NCI-H345 treated with DMSO at 0.1 percent for 48 hours (cell line): ENCODE data around the gene MINDY4.

Experiments
- DNase-seq: peaks from one replicate; lab custom pipeline; 2025; ENCODE audit not compliant: unreplicated experiment; lab: John Stamatoyannopoulos, UW

The MINDY4 gene

DNA sequence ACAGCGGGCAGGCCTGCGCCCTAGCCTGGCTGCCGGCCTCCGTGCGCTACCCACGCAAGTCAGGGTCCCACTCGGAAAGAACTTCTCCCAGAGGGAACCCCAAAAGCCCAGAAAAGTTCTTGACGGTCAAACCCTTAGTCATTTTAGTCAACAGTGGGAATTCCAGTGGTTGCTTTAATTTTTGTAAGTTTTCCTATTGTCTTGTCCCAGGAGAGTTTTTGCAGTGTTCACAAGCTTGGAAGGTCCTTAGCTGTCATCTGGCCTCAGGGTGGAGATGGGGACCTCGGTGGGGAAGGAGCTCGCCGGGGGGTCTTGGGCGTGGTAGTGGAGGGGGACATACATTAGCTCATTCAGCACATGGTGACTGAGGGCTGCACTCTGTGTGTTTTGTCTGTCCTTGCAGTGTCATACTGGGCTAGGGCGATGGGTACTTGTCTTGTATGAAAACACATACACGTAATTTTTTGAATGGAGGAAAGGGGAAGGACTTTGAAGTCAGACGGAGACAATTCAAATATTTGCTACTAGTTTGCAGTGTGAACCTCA lies 736 bp downstream of the MINDY4 start:
- DNase-seq = no peak

DNA sequence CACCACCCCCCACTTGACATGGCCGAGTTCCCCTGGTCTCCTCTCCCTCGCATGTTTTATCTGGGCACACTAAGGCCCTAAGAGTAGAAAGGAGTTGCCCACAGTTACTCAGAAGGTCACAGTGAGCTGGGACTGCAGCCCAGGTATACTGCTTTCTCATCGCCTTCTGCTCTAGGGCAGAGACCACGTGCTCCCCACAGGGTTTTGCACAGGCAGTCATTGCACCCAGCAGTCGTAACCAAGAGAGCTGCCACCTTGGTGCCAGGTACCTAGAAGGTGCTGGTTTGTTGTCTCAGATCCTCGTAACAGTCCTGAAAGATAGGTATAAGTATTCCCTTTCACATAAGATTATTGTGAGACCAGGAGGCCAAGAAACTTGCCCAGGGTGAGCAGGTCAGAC lies 1.8 kb downstream of the MINDY4 start:
- no peak for DNase-seq

DNA sequence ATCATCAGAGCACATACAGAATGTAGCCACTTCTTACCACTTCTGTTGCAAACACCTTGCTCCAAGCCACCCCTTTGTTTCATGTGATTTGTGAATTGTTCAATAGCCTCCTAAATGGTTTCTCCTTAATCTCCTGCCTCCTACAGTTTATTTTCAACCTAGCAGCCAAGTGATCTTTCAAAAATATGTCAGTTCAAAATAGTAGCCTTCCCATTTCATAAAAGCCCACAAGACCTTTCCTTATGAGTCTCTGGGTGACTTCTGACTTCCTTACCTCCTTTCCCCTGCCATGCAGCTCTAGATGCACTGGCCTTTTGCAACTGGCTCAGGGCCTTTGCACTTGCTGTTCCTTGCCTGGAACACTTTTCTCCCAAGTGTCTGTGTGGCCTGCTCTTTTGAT lies 4.8 kb downstream of the MINDY4 start:
- no peak for DNase-seq

DNA sequence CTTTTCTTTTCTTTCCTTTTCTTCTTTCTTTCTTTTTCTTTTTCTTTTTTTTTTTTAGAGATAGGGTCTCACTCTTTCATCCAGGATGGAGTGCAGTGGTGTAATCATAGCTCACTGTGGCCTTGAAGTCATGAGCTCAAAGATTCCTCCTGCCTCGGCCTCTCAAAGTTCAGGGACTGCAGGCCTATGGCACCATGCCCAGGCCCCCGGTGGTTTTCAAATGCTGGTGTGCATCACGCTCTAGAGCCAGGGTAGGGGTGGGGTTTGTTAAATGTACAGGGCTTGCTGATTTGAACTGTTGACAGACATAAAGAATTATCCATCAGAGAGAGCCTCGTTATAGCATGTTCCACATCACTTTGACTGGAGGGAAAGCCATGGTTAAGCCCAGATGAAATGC lies 5.8 kb downstream of the MINDY4 start:
- no peak for DNase-seq

DNA sequence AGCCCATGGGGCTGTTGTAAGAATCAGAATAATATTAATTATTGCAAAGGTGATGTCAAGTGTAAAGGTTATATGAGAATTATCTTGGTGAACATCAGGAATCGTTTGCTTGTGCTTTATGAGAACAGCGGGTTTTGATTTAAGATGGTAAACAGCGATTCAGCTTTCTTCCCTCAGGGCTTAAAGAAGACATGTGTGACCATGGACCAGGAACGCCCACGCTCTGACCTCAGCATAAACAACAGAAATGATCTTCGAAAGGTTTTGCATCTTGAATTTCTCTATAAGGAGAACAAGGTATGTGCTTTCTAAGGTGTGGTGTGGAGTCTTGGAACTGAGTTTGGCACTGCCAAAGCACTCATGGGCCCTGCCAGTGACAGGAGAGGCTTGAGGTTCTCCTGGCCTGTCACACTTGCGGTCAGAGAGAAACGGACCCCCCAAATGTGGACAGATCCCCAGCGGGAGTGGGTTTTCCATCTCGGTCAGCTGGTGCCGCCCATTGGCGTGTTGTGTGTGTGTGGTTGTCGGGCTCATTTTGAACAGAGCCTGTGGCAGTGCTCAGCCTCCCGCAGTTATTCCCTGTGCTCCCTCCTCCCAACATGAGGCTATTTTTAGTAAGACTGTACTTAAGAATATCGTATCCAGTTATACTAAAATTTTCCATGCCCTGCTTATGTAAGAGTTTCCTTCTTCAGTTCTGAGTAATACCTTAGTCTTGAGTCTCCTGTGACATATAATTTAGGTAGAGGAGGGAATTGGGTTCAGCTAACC lies 7.2 kb downstream of the MINDY4 start:
- DNase-seq = no peak

DNA sequence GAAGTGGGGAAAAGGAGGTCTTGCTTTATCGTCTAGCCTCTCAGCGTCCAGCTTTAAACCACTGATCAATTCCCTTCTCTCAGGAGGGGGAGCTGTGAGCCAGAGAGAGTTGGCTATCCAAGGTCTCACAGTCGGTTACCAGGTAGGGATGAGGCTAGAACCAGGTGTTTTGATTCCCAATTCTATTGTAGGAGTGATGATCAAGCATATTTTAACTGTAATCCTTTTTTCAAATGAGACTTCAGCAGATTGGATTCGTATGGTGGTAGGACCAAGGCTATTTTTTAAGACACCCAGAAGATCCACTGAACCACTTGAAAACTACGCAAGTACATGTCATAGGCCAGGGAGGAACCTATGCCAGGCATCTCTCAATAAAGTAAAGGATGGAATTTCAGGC lies 8.4 kb downstream of the MINDY4 start:
- DNase-seq = no peak

DNA sequence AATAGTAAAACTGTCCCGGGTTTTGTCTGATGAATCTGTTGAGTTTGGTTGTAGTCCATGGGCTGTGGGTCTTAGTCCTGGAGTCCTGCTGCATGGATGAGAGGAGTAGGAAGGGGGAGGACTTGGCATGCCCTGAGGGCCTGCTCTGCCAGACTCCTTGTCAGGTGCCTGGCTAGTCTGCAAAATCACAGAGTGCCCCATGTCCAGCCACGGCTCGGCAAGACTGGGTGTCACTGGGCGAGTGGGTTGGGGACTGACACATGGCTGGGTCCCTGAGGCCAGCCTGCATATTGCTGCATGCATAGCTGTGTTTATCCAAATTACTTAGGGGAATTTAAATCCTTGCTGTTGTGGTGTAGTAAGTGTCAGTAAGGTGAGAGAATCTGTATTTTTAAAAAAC lies 9.7 kb downstream of the MINDY4 start:
- no peak for DNase-seq

DNA sequence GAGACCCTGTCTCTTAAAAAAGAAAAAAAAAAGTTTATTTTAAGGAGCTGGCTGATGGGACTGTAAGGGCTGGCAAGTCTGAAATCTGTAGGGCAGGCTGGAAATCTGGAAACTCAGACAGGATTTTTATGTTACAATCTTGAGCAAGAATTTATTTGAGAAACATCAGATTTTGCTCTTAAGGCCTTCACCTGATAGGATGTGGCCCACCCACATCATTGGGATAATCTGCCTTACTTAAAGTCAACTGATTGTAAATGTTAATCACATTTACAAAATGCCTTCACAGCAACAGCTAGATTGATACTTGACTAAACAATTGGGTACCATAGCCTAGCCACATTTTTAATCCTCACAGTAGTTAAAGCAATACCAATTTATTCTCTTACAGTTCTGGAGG lies 11.5 kb downstream of the MINDY4 start:
- no peak for DNase-seq

DNA sequence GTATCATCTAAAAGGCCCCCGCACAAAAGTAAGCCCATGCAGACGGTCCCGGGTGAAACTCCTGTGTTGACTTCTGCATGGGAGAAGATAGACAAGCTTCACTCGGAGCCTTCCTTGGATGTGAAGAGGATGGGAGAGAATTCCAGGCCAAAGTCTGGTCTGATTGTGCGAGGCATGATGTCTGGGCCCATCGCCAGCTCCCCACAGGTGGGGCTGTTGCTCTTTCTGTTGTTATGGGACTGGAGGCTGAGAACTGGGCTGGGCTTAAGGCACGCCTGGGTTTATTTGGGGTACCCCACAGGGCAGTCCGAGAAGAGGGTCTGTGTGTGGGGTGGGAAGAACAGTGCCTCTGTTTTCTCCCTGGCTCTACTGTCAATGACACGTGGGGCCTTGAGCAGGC lies 14.6 kb downstream of the MINDY4 start:
- DNase-seq = no peak

DNA sequence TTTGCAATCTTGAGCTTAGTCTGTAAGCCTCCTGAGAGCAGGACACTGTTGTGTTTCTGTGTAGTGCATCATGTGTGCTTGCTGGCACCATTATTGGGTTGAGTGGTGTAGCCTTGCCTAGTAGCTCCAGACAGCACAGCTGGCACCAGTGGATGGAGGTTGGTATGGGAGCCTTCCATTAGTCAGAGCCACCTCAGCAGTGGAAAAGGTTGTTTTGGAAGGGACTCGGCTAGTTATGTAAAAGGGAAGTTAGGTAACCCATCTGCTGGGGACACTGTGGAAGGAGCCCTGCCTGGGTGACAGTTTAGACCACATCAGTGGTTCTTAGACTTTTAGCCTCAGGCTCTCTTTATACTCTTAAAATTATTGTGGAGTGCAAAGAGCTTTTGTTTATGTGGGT lies 16.3 kb downstream of the MINDY4 start:
- DNase-seq = no peak

DNA sequence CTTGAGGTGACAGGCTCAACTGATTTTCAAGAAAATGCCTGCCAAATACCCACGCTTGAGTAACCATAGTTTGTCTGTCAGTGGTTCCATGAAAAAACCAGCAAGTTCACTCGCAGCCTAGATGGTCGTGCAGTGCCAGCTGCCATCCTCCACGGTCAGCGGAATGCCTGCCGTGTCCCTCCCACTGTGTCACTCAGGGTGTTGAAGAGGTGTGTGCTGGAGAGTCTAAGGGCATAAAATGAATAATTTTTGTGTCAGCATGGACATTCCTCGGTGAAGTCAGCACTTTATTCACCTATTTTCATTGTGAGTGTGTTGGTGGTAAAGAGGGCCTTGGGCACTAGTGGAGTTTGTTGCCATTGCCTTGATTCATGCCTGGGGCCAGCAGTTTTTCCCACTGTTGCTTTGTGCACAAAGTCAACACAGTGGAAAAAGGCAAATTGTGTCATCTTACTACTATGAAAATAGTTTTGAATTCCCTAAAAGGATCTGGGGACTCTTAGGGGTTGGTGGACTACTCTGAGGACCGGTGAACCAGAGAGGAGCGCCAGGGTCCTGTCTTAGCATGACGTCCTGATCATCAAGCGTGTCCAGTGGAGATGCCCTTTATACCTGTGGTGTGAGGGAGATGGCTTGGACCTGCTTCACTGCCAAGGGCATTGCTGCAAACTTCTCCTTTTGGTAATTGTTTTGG lies 17.6 kb downstream of the MINDY4 start:
- DNase-seq = no peak

DNA sequence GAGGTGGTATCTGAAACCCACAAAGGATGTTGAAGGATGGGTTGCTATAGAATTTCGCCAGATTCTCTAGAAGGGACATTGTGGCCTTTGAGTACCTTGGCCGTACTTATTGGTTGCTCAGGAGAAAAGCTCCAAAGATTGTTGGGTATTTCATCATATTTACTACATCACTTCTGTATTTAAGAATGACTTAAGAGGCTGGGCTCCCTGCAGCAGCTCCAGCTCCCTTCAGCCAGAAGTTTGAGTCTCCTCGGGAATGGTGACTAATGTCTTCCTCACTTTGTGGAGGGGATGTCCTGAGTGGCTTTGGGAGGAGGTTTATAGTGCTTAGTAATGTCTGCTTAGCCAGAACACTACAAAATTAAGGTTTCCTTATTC lies 18.1 kb downstream of the MINDY4 start:
- no peak for DNase-seq

DNA sequence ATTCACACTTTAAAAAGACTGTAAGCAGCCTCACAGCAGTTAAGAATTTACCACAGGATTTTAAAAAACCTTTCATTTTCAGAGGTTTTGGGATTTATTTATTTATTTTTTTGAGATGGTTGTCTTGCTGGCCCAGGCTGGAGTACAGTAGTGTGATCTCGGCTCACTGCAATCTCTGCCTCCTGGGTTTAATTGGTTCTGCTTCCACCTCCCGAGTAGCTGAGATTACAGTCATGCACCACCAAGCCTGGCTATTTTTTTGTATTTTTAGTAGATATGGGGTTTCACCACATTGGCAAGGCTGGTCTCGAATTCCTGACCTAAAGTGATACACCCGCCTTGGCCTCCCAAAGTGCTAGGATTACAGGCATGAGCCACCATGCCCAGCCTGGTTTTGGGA lies 19.1 kb downstream of the MINDY4 start:
- no peak for DNase-seq

DNA sequence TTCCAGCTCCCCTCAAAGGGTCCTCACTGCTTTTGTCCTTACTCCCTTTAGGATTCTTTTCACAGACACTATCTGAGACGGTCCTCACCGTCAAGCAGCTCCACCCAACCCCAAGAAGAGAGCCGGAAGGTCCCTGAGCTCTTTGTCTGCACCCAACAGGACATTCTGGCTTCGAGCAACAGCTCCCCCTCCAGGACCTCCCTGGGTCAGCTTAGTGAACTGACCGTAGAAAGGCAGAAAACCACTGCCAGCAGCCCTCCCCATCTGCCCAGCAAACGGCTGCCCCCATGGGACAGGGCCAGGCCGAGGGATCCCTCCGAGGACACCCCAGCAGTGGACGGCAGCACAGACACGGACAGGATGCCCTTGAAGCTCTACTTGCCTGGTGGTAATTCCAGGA lies 19.9 kb downstream of the MINDY4 start:
- no peak for DNase-seq

DNA sequence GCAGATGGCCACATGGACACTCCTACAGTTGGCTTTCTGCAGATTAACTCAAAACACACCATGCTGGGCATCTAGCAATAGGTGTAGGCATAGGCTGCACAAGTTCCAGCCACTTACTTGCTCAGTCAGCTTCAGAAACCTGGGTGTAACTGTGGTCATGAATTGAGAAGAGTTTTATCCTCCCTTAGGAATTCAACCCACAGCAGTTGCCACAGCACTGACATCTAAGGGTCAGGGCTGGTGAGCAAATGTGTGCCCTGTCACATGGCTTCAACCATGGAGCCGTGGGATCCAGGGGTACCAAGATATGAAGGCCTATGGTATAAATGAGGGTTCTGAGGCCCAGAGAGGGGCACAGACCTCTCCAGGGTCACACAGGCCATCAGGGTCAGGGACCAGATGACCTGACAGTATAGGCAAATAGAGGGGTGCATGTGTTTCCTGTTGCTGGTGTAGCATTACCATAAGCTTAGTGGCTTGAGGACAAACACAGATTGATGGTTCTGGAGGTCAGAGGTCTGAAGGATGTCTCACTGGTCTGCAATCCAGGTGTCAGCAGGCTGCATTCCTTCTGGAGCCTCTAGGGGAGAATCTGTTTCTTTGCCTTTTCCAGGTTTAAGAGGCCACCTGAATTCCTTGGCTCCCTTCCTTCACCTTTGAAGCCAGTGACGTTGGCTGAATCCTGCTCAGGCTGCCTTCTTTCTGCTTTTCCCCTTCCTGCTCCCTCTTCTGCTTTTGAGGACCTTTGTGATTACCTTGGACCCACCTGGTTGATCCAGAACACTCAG lies 24.1 kb downstream of the MINDY4 start:
- DNase-seq = no peak

DNA sequence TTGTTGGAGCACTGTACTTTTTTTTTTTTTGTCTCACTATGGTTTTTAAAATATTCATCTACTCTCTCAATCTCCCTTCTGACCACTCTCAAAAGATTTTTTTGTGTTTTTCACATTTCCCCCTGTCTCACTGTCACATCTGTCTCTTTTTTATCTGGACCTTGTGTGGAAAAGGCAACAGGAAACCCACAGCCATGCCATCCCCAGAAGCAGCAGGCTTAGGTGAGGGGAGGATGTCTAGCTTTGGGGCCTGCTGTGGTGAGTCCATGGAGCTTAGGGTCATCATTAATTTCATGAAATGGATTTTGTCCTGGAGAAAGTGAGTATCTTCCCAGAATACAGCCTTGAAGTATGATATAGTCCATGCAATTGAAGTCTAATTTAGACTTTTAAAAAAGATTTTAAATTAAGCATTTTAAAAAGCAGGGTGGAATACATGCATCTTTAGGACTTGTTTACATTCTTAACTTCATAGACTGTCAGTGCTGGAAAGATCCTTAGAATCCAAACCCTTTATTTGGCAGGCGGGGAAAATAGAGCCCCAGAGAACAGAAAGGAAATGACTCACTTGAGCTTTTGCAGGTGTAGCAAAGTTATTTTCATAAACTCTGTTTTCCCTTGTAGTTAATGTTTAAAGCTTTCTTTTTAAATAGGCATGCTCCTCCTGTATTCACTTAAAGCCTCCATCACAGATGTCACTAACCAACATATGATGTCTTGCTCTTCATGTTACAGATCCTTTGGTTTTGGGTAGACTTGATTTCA lies 25.1 kb downstream of the MINDY4 start:
- DNase-seq = no peak

DNA sequence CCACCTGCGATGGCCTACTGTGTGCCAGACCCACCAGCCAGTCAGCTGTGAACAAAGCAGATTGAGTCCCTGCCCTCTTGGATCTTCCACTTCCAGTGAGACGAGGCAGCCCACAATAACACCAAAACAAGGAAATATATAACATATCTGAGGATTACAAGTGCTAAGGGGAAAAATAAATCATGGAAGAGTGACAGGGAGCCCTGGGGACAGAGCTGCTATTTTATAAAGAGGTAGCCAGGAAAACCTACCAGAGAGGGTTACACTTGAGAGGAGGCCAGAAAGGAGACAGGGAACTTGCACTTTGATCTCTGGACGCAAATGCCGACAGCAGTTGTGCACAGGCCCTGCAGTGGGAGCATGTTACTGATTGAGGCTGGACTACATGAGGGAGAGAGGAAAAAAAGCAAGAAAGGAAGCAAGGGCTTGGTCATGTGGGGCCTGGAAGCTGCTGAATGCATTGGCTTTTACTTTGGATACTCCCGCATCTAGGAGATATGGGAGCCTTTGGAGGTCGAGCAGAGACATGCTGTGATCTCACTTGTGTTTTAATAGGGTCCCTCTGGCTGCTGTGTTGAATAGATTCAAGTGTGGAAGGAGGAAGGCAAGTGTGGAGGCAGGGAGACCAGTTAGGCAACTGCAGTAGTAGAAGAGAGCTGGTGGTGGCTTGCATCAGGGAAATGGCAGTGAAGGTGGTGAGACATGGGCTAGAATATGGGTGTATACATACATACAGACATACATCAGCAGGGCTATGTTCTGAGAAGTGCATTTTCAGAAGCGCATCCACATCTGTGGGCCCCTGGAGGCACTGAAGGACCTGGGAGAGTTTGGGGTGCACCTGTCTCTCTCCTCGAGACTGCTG lies 26.2 kb downstream of the MINDY4 start:
- no peak for DNase-seq

DNA sequence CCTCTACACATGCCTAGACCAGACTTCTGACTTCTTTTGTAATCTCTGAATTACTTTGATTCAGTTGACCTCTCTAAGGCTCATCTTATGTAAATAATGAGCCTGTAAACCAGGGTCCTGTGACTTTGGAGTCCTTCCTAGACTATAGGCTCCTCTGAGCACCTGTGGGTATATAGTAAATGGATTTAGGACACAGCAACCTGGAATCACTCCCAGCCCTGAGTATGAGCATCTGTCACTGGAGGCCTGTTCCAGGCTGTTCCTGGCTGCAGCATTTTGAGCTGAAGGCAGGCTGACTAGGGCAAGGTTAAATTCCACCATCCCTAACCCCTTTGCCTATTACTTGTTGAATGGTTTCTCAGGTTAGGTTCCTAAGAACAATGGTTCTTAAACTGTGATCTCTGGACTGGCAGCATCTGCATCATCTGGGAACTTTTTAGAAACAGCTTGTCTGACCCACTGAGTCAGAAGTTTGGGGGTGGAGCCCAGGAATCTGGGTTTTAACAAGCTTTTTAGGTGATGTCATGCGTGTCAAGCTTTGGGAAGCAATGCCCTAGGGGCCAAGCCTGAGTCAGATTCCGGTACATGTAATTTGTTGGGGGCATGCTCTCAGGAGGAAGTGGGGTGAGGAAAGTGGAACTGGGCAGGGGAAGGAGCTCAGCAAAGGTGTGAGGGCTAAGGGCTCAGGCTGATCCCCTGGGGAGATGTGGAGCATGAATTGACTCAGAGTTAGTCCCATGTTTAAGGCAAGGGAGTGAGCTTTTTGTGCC lies 28.2 kb downstream of the MINDY4 start:
- no peak for DNase-seq

DNA sequence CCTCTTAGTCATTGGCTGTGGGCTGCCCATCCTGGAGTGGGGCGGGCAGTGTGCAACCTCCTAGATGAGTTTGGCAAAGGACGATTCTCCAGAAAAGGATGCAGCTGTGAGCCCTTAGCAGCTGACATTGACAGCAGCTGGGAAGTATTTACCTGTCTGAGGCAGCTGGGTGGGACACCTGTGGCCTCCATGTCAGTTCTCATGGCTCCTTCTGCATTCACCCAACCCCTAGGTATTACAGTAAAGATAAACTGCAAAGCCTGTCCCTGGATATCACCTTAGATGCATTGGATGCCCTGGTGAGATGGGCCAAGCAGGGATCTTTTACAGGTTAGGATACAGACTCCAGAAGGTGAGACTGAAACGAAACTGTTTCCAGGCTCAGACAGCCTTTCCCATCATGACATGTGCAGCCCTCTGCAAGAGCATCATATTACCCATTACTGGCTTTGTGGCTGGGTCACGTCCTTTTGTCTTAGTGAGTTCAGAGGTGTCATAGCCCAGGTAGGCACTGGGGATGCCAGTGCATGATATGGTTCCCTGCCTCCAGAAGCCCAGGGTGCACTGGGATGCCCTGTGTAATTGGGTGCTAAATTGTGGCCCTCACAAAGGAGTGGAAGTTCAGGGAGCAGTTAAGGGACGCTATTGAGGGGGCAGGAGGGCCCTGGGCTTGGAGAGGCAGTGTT lies 28.9 kb downstream of the MINDY4 start:
- no peak for DNase-seq
